Parathyroid adenoma (tissue), 2 donors: Measurements from ENCODE around the gene SAPCD2.
A peak's percentile ranks its signal among the peaks of the same experiment; 100 is the strongest.
"Not testable (repeated sequence)": the region's sequence is repeated elsewhere in the genome, so short reads cannot be mapped to it uniquely, and the experiment has no call there.

Source experiments
- H2AFZ ChIP-seq: fragments of 300-600 bp; sonication (generic); one replicate; pipeline ENCODE4 v1.7.0; 2017; ENCODE audit warnings: antibody characterized with exemption, mild to moderate bottlenecking
- H3K27ac ChIP-seq: fragments of 300-600 bp; sonication (generic); one replicate; pipeline ENCODE4 v1.7.0; 2017
- H3K27me3 ChIP-seq: fragments of 300-600 bp; sonication (generic); one replicate; pipeline ENCODE4 v1.7.0; 2017; ENCODE audit warnings: low read length; ENCODE audit not compliant: control insufficient read depth, insufficient read depth
- H3K36me3 ChIP-seq: fragments of 300-600 bp; sonication (generic); one replicate; pipeline ENCODE4 v1.7.0; 2017; ENCODE audit warnings: low read length; ENCODE audit not compliant: control insufficient read depth, insufficient read depth
- H3K4me1 ChIP-seq: fragments of 300-600 bp; sonication (generic); one replicate; pipeline ENCODE4 v1.7.0; 2017; ENCODE audit warnings: control low read depth
- H3K4me2 ChIP-seq: fragments of 300-600 bp; sonication (generic); one replicate; pipeline ENCODE4 v1.7.0; 2017; ENCODE audit warnings: low read length
- H3K4me3 ChIP-seq: fragments of 300-600 bp; sonication (generic); one replicate; pipeline ENCODE4 v1.7.0; 2017; ENCODE audit warnings: low read depth, low read length
- H3K79me2 ChIP-seq: fragments of 300-600 bp; sonication (generic); one replicate; pipeline ENCODE4 v1.7.0; 2017; ENCODE audit warnings: control low read depth
- H3K9ac ChIP-seq: fragments of 300-600 bp; sonication (generic); one replicate; pipeline ENCODE4 v1.7.0; 2017; ENCODE audit warnings: mild to moderate bottlenecking
- H3K9me3 ChIP-seq: fragments of 300-600 bp; sonication (generic); one replicate; pipeline ENCODE4 v1.7.0; 2017; ENCODE audit warnings: low read length; ENCODE audit not compliant: control insufficient read depth
- TF ChIP-seq, protein P1 (sequence below): fragments of 300-600 bp; sonication (generic); IDR thresholded peaks from one replicate; pipeline ENCODE4 v1.7.0; 2017; ENCODE audit warnings: antibody characterized with exemption, mild to moderate bottlenecking
- donor health status: primary hyperparathyroidism.

SAPCD2 gene

DNA sequence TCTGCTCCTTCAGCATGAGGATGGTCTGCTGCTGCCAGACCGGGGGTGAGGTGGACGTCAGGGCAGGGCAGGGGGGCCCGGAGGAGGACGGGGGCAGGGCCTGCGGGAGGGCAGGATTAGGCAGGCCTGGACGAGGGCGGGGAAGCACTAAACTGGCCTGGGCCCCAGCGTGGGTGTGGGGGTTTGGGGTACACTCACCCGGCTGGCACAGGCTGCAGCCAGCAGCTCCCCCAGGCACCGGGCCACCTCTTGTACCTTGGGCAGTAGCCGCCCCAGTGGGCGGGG lies 5.5 kb downstream of the SAPCD2 start:
- Histone ChIP-seq H3K9me3 (no peaks in the 10 kb centered on the region), H3K9ac (no peak overlapping the region), H3K27ac (no peak overlapping the region), H2AFZ (no peak overlapping the region), H3K36me3 (no peaks in the 10 kb centered on the region), H3K4me2 (no peak overlapping the region), H3K79me2 (no peaks in the 10 kb centered on the region), H3K4me1 (no peaks in the 10 kb centered on the region), H3K4me3 (no peak overlapping the region), H3K27me3 (no peaks in the 10 kb centered on the region)
- TF ChIP-seq, protein P1, sequence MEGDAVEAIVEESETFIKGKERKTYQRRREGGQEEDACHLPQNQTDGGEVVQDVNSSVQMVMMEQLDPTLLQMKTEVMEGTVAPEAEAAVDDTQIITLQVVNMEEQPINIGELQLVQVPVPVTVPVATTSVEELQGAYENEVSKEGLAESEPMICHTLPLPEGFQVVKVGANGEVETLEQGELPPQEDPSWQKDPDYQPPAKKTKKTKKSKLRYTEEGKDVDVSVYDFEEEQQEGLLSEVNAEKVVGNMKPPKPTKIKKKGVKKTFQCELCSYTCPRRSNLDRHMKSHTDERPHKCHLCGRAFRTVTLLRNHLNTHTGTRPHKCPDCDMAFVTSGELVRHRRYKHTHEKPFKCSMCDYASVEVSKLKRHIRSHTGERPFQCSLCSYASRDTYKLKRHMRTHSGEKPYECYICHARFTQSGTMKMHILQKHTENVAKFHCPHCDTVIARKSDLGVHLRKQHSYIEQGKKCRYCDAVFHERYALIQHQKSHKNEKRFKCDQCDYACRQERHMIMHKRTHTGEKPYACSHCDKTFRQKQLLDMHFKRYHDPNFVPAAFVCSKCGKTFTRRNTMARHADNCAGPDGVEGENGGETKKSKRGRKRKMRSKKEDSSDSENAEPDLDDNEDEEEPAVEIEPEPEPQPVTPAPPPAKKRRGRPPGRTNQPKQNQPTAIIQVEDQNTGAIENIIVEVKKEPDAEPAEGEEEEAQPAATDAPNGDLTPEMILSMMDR = no peak

DNA sequence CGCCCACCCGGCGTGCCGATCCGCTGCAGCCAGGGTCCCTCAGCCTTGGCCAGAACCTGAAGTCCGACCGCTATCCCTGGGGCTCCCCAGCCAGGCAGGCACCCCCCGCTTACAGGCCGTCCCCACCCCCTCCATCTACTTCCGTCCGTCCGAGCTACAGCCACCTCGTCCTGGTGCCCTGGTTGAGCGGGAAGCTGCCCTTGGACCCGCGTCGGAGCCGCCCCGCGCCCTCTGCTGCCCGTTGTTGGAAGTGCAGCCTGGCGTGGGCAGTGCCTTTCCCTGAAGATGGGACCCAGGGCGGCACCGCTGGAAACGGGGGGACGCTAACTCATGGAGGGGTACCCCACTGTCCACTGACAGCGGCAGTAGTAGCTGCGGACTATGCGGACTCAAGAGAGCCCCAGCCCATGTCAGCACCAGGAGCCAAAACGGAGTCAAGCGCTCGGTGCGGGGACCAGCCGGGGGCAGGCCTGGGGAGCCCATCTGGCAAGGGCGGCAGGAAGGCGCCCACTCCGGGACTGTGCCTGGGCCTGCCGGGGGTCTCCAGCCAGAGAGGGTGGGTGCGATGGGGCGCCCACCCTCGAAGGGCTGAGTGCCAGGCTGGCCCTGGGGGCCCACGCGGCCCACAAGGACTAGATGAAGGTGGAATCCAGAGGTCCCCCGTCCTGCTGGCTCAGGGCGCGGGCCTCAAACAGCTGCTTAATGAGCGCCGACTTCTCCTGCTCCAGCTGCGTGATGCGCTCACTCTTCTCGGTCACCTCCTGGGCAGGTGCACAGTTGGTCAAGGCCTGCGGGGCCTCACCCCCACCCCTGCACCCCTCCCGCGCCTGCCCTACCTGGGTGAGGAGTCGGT lies 6.1 kb downstream of the SAPCD2 start:
- TF ChIP-seq, protein P1 = peak; percentile 89
- Histone ChIP-seq H3K4me2 (no peak overlapping the region), H3K4me3 (no peak overlapping the region), H3K27ac (no peak overlapping the region), H3K4me1 (no peaks in the 10 kb centered on the region), H3K36me3 (no peaks in the 10 kb centered on the region), H2AFZ (no peak overlapping the region), H3K9ac (no peak overlapping the region), H3K79me2 (no peaks in the 10 kb centered on the region), H3K27me3 (no peaks in the 10 kb centered on the region), H3K9me3 (no peaks in the 10 kb centered on the region)

DNA sequence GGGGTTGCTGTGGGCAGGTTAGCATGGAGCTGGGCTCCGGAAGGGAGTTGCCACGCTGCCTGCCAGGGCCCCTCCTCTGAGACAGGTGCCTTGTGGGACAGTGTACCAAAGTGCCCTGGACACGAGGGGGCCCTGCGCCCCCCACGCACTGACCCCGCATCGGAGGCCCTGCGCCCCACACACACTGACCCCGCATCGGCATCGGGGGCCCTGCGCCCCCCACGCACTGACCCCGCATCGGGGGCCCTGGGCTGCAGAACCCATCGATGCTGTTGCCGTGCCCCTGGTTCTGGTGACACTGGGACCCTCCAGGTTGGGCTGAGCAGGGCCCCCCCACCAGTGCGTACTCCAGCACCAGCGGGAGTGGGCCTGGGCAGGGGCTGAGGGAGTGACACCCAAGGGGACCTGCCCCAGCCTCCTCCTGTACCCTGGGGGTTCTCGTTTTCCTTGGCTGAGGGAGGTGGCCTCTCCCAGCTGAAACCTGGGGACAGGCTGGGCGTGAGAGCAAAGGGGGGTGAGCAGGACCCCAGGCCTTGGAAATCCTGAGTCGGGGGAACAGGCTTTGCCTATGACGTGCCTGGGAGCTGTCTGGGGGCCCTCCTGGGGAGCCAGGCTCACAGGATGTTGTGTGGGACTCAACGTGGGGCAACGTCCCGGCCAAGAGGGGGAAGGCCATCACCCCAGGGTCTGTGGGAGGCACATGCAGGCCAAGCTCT lies 6.9 kb downstream of the SAPCD2 start:
- H3K79me2 ChIP-seq = no peaks in the 10 kb centered on the region

DNA sequence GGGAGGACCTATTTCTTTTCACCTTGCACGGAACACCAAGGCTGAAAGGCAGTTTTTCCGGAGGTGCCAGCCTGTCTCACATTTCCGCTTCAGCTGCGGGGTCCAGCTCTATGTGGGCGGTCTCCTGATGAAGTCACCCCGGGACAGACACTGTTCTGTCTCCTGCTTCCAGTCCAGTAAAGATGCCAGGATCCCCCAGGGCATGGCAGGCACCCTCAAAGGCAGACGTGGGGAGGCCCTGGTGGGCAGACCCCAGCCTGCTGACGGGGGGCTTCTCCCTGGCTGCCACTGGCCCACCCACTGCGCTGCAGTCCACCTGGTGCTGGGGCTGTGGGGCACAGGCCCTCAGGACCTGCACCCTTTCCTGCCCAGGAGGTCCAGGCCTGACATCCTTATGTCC lies 7.6 kb downstream of the SAPCD2 start:
- not testable (repeated sequence) for H3K9me3 ChIP-seq, H3K79me2 ChIP-seq, H3K4me3 ChIP-seq, H3K9ac ChIP-seq, H3K27me3 ChIP-seq, H2AFZ ChIP-seq, H3K27ac ChIP-seq, H3K4me2 ChIP-seq, H3K4me1 ChIP-seq, H3K36me3 ChIP-seq

More for the DNA sequence above, 6.9 kb downstream of the SAPCD2 start:
- no peak overlapping the region for H3K4me2 ChIP-seq
- no peaks in the 10 kb centered on the region for H3K27me3 ChIP-seq
- H3K27ac ChIP-seq = no peak overlapping the region
- no peaks in the 10 kb centered on the region for H3K9me3 ChIP-seq
- TF ChIP-seq, protein P1 = no peak
- no peak overlapping the region for H3K9ac ChIP-seq
- H3K36me3 ChIP-seq = no peaks in the 10 kb centered on the region
- no peaks in the 10 kb centered on the region for H3K4me1 ChIP-seq
- H2AFZ ChIP-seq = no peak overlapping the region
- H3K4me3 ChIP-seq = no peak overlapping the region

DNA sequence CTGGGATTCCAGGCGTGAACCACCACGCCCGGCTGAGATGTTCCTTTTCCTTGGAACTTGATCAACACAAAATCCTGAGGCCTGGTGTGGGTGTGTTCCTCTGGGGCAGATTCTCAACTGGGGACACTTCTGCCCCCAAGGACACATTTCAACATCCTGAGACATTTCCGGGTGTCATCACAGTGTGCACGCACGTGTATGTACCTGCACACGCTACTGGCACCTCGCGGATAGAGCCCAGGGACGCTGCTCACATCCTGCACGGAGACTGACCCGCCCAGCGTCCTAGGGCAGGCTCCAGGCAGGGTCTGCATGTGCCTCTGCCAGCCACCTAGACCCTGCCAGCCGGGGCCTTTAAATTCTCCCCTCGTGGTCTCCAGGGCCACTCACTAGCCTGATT lies 8.0 kb downstream of the SAPCD2 start:
- TF ChIP-seq, protein P1 = no peak
- Histone ChIP-seq H3K9ac (no peak overlapping the region), H3K4me3 (no peak overlapping the region), H3K4me2 (no peak overlapping the region), H3K9me3 (no peaks in the 10 kb centered on the region), H3K36me3 (no peaks in the 10 kb centered on the region), H3K27ac (no peak overlapping the region), H3K27me3 (no peaks in the 10 kb centered on the region), H2AFZ (no peak overlapping the region), H3K79me2 (no peaks in the 10 kb centered on the region), H3K4me1 (no peaks in the 10 kb centered on the region)
